GM12872 (cell line): ENCODE data around the gene PDCD10.

Experiments
- TF ChIP-seq, protein P1 (sequence below): IDR thresholded peaks from 3 replicates; pipeline ENCODE4 v1.5.1; 2011; ENCODE audit warnings: low read depth, mild to moderate bottlenecking, low read length, moderate library complexity; ENCODE audit not compliant: insufficient read depth

Gene PDCD10

DNA sequence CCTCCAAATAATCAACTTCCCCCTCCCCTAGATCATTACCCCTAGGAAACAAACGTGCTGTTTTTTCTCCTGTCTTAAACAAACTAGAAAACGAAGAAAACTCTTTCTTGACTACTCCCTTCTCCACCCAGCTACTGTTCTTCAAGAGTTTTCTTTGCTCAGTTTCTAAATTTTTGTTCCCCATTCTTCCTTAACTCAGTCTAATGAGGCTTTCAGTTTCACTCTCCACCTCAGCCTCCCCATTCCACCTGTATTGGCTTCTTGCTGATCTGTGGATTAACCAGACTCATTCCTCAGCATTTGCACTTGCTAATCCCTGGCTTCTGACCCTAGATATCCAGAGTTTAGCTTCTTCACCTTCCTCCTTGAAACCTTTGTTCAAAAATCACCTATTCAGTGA is 27.6 kb upstream of the PDCD10 start:
- TF ChIP-seq, protein P1, sequence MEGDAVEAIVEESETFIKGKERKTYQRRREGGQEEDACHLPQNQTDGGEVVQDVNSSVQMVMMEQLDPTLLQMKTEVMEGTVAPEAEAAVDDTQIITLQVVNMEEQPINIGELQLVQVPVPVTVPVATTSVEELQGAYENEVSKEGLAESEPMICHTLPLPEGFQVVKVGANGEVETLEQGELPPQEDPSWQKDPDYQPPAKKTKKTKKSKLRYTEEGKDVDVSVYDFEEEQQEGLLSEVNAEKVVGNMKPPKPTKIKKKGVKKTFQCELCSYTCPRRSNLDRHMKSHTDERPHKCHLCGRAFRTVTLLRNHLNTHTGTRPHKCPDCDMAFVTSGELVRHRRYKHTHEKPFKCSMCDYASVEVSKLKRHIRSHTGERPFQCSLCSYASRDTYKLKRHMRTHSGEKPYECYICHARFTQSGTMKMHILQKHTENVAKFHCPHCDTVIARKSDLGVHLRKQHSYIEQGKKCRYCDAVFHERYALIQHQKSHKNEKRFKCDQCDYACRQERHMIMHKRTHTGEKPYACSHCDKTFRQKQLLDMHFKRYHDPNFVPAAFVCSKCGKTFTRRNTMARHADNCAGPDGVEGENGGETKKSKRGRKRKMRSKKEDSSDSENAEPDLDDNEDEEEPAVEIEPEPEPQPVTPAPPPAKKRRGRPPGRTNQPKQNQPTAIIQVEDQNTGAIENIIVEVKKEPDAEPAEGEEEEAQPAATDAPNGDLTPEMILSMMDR: no peak

DNA sequence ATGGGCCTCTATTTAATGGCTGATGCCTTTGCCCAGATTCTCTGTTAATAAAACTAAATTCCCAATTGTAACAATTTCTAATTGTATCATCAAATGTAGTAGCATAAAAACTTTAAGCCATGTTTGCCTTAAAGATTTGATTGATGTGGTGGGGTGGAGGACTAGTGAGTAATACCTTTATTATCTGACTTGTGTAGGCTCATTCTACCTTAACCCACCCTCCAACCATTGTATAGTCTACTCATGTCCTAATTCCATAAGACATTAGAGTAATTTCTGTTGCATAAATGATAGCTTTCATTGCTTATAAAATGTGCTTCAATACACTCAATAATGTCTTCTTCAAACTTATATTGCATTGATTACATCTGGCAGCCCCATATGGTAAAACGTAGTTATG is 26.6 kb upstream of the PDCD10 start:
- TF ChIP-seq, protein P1: no peak

DNA sequence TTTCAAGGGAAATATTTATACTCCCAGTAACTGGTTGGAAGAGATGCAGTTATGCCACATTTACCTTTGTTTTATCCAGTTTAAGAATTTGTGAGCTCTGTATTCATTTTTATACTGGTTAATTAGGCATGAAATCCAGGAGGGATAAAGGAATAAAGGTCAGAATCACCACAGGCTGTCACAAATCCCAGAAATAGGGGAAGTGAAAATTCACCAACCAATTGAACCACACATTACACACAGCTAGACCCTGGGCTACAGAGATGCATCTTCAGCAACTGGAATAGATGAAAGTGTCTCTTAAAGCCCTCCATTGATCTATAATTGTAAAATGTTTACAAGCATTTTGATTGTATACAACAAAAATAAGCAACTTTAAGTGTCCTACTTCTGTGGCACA is 19.4 kb upstream of the PDCD10 start:
- TF ChIP-seq, protein P1: no peak

DNA sequence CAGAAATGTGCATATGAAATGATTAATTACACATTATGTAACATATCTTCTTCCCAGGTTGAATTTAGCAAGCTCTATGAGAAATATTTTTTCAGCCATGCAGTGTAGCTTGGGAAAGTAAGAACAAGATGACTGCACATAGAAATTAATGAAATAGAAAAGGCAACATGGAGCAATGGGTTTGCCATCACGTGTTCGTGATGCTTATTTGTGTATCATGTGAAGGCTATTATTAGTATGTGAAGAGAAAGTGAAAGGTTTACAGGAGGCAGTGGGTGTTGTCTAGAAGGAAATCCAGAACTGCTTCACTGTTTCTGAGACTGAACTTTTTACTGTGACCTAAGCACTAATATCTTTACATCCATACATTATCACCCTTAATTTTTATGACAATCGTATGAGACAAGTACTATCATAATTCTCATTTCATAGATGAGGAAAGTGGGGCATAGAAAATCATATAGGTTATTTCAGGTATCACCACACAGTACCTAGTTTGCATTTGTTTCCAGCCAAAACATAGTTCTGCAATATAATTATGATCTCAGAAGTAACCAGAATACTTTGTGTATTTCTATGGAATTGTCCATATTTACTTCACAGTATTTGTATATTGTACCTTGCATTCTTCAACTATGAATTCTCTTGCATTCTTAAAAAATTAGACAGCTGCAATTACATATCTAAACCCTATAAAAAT is 15.7 kb upstream of the PDCD10 start:
- TF ChIP-seq, protein P1: no peak

DNA sequence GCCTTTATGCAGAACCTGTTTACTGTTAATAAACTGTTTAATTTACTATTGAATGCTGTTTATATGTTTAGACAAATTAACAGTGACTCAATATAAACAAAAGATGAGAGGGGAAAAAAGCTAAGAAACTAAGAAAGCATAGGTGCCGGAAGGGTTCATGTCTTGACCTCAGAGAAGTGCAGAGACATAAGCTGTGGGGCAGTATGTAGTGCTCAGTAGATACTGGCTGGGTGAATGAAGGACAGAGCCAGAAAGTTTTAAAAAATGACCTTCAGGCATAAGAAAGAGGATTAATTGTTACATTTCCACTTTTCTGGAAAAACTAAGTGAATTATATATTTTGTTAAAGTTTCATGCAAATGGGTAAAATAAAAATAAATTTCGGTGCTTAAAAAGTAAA is 15.0 kb upstream of the PDCD10 start:
- TF ChIP-seq, protein P1: no peak

DNA sequence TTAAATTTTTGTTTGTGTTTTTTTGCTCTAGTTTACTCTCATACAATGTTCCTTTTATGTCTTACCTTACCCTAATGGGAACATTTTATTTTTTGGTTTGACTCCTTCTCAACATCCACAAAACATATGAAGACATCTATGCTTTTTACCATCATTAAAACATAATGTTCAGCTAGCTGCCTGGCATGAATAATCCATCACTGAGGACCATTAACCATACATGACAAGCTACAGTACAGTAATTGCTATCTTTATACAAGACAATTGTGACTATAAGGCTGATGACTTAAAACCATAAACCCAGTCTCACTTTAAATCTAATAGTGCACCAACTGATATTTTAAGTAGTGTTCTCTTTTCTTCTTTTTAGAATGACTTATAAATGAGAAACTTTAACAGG is 14.5 kb upstream of the PDCD10 start:
- TF ChIP-seq, protein P1: no peak

DNA sequence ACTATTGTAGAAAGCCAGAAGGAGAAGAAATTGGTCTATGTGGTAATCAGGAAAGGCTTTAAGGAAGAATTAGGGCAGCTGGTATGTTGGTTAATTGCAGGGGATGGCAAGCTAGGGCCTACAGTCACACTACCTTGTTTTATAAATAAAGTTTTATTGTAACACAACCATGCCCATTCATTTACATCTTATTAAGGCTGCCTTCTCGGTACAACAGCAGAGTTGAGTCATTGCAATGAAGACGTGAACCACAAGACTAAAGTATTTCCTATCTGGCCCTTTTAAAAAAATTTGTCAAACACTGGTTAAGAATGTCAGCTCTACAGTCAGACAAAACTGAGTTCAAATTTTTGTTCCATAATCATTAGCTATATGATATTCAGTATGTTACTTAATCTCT is 9.1 kb upstream of the PDCD10 start:
- TF ChIP-seq, protein P1: no peak
